HT1080 (cell line): ENCODE results near the gene MMP24OS. TPM values are rescaled to one million over a fixed set of nuclear protein-coding genes. Genes with fewer than 3 reads are reported as not detected.

Experiments
- DNase-seq: peaks from one replicate; pipeline ENCODE4 v3.0.0-alpha.2; 2015; ENCODE audit warnings: low read depth
- total RNA-seq: library from RNA; depleted of rRNA; stranded (reverse); fragments of >200 nt; shearing (Covaris generic); gene quantifications from 2 replicates; pipeline ENCODE4 v1.2.3, GENCODE V29; 2014

Gene MMP24OS
- total RNA-seq, 1 experiment from 2014 or later: 38.1 TPM

DNA sequence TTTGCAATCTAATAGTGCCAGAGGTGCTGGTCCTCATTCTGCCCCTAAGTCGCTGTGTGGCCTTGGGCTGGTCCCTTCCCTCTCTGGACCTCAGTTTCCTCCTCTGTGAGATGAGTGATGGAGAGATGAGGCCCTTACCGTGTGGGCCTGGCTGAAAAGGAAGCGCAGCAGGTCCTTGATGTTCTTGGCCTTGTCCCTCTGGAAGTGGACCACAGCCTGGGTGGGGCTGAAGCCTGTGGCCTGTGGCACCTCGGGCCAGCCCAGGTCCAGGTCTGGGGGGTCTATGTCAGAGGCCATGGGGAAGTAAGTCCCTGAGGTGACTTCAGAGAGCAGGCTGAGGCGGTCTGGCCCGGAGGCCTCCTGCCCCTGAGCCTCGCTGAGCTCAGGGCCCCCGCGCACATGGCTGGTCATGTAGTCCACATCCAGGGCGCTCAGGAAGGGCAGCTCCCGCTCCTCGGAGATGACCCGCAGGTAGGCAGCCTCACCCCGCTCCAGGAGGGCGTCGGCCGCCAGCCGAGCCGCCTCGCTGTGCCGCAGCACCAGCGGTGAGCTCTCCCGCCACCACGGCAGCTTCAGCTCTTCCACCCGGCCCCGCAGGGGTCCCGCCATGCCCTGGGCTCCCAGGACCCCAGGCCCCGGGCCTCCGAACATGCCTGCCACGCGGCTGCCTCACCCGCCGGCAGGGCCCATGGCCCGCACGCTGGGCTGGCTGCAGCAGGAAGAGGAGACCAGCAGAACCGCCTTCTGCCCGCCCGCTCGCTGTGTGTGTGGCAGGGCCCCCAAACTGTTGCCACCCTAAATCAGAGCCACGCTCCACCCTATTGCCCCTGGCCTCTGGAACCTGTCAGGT is 14.0 kb upstream of the MMP24OS start, which contains the start of gene FAM83C:
FAM83C (minus strand) TSS at position 772 of the 850 bp plus-strand sequence; CDS start at position 651, 121 bp downstream.
- DNase-seq: no peak

DNA sequence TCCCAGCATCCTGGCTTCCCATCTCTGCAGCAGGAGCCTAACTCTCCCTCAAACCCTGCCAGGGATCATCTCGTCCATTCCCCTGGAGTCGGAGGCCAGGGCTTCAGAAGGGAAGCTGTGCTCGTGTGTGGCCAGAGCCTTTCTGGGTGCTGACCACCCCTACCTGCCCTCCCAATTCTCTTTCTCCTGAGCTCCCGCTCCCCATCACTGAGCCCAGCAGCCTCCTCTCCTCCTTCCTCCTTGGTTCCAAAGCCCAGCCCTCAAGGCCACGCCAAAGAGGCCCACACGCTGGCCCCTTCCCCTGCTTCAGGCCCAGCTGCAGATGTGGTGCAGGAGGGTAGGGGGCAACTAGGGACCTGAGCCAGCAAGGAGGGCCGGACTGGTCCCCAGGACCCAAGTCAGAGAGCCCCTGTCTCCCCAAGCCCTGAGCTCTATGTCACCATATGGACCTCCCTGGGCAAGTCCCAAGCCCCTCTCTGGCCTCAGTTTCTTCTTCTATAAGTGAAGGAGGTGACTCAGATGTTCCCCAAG is 13.0 kb upstream of the MMP24OS start:
- no peak for DNase-seq

DNA sequence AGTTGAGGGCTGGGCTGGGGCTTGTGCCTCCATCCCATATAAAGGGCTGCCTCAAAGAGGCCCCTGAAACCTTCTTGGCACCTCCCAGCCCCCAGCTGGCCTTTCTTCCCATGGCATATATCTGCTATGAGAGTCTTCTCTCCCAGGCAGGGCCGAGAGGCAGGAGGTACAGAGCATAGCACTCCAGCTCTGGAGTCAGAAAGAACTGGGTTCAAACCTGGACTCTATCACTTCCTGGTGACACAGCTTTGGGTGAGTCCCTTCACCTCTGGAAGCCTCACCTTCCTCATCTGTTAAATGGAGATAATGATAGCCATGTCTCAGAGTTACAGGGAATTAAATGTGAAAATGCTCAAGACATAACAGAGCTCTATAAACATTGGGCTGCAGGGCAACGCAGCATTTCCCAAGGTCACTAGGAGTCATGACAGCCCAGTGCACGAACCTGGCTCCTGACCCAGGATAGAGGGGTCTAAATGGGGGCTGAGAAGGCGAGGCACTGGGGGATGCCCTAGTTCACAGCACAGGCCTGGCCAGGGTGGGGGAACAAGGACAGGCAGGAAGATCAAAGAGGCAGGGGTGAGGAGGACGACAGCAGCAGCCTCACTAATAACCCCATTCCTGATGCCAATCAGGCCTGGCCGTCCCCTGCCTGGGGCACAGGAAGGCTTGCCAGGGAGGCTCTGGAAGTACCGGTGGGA is 12.4 kb upstream of the MMP24OS start:
- DNase-seq: no peak

DNA sequence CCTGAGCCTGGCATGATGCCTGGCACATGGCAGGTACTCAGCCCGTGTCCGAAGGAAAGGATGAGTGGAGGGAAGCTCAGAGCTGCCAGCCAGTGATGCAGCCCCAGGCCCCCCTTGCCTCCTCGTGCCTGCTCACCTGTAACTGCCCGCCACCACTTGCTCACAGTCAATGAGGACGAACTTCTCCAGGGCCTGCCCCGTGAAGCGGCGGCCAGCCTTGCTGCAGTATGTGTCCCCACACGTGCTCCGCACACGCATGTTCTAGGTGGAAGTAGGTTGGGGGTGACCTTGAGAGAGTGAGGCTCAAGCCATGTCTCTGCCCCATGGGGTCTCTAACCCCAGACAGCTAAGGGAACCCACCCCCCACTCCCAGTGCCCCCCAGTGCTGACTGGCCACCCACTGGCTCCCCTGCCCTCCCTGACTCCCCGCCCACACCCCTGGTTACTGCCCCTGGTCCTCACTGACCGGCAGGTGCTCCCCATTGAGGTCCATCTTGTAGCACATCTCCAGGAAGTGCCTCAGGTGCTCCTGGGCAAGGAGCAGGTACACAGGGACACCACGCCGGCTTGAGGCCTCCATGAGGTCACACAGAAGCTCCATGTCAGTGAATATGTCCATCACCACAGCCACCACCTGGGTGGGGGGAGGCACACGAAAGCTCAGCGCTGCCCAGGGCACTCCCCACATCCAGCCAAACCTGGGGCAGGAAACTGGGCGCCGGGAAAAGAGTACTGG is 10.6 kb upstream of the MMP24OS start:
- DNase-seq: no peak

DNA sequence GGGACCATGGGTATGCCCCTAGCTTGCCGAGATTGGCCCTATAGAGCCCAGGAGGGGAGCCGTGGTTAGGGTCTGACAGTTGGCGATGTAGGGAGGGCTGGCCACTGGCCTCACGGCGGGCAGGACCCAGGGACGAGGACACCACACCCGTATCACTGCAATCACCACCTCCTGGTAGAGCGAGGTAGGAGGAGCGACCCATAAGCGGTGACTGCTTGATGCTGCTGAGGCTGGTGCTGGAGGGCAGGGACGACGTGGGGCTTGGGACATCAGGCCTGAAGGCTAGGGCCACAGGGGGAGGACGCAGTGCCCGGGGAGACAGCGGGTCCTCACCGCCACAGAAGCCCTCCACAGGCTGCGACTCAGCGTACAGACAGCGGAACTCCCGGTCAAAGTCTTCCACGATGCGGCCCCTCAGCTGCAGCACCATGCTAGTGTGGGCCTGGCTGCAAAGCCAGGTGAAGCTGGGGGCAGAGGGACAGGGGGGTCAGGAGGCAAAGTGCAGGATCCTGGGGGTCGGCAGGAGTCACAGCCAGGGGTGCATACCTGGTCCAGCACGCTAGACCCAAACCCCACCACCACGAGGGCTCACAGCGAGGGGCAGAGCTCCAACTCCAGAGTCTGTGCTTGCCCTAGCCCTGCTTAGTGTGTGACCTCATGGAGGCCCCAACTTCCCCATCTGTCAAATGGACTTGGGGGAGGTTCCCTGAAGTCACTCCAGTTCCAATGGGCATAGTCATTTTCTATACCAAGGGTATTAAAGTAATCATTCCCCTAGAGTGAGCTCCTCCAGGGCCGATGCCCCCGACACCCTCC is 9.8 kb upstream of the MMP24OS start:
- no peak for DNase-seq

DNA sequence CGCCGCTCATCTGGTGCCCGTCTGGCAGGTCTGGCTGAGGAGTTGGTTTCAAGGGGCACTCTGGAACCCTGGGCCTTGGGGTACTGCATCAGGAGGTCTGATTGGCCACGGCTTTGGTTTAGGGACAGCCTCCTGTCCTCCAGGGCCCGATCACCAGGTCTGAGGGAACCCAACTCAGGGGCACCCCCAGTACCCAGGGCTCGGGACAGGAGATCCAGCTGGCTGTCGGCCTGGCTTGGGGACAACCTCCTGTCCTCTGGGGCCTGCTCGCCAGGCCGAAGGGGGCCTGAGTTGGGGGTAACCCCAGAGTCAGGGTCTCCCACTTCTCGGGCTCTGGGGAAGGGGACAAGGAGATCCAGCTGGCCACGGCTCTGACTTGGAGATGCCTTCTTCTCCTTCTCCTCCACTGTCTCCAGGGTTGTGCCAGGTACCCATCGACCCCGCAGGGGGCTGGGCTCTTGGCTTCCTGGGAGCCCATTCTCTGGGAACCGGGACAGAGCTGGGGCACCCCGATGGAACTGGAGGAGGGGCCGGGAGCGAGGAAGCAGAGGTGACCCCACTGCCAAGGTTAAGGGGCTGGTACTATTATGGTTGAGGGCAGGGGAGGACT is 9.1 kb upstream of the MMP24OS start:
- DNase-seq: no peak

DNA sequence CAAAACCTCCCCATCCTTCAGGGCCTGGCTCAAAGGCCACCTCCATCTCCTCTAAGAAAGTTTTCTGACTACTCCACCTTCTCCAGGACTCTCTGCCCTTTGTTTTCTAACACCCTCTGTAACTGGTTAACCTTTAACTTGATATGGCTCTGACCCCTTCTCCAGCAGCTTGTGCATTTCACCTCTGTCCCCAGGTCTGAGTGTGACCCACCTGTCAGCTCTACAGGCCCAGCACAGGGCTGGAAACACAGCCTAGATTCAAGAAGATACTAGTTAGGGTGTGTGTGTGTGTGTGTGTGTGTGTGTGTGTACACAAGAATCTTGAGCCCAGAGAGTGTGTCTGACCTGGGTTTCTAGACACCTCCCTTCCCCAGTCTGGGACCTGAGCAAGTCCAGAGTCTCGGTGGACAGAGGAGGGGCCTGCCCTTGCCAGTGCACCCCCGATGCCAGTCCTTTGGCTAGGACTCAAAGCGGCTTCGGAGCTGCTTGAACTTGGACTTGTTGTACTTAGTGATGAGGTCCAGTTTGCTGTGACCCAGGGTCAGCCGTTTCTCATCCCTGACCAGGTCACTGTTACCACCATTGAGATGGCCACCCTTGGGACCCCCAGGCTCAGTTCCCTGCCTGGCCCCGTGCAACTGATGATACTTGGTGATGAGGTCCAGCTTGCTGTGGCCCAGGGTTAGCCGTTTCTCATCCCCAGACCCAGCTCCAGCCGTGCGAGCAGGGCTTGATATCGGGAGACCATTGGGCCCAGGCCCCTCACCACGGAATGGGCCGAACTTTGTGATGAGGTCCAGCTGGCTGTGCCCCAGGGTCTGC is 8.4 kb upstream of the MMP24OS start:
- no peak for DNase-seq

DNA sequence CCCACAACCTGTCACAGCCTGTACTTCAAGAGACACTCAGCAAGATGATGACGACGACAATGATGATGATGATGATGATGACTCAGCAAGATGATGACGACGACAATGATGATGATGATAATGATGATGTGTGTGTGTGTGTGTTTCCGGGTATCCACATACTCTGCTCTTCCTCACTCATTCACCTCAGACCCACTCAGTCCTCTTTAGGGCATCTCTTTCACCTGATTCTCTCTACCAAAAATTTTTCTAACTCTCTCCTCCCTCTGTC is 7.8 kb upstream of the MMP24OS start:
- DNase-seq: peak; percentile 50

DNA sequence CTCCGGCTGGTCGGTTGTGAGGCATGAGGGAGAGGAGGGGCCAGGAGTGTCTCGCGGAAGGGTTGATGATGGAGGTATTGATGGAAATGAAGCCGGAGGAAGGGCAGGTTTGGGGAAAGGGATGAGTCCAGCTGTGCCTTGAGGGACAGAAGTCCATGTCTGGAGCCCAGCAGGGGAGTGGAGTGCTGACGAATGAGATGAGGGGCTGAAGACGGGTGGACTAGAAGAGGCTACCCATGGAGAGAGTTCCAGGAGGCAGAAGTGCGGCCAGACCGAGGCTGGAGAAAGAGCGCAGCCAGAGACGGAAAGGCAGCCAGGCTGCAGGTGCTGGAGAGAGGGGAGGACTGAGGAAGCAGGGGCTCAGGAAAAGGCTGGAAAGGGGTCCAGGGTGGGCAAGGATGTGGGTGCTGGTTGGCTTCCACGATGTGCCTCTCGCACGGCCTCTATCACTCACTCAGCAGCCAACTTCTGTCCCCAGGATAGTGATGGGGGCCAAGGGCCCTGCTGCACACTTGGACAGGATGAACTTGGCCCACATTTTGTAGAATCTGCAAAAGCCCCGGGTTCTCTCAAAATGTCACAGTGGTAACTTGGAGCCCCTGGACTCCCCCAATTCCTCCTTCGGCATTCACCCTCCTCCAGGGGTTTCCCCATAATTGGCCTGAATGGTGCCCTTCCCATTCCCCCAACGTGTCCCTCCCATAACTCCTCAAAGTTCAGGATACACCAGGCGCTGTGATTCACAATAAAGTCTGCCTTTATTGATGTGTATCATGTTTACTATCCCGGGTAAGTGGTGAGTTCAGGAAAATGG is 7.3 kb upstream of the MMP24OS start:
- DNase-seq: no peak

DNA sequence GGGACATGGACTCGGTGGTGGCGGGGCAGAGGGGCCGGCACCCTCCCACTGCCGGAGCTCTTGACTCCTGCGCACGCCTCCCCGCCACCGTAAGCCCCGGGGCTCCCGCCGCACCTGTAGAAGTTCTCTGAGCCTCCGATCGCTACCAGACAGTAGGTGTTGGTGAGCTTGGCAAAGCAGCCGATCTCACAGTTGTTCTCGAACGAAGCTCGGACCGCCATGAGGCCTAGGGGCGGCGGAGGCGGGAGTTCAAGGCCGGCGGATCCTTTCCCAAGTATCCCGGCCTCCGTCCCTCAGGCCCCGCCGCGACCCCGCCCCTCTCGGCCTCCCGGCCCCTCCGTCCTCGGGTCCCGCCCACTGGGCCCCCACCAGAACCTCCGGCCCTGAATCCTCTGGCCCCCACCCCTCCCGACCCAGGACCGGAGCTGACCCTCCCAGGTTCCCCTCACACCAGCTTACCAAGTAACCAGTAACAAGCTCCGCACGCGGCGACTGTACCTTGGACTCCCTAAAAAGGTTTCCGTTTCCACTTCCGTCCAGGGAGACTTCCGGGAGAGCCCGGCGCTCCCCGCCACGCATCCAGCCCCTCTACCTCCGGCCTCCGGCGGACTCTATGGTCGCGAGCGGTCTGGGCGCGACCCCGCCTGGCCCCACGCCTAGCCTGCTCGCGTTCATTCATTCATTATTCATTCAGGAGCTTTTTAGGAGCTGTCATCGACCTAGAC is 6.5 kb upstream of the MMP24OS start, which contains the start of gene EIF6:
EIF6 (minus strand) TSS at position 506 of the 725 bp plus-strand sequence; CDS start at position 221, 285 bp downstream.
- DNase-seq: peak; percentile 92

DNA sequence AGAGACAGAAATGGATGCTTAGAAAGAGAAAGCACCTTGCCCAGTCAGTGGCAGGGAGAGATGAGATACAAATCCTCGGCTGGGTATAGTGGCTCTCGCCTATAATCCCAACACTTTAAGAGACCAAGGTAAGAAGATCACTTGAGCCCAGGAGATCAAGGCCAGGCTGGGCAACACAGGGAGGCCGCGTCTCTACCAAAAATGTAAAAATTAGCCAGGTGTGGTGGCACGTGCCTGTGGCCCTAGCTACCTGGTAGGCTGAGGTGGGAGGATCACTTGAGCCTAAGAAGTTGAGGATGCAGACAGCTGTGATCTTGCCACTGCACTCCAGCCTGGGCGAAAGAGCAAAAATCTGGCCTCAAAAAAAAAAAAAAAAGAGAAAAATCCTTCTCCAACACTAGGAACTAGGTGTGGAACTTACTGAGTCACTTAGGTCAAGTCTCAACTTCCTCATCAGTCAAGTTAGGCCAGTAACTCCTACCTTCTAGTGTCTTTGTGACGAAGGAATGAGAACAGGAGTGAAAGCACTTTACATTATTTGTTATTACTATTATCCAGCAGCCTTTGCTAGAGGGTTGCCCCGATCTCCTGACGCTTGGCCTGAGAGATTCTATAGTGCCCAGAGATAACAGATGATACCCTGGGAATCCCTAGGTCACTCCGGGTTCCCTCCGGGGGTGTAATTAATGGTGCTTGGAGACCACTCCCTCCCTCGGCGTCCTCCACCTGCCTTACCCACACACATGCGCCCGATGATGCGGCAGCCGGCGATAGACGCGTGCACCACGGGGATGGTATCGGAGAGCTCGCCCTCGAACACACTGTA is 5.7 kb upstream of the MMP24OS start:
- no peak for DNase-seq

DNA sequence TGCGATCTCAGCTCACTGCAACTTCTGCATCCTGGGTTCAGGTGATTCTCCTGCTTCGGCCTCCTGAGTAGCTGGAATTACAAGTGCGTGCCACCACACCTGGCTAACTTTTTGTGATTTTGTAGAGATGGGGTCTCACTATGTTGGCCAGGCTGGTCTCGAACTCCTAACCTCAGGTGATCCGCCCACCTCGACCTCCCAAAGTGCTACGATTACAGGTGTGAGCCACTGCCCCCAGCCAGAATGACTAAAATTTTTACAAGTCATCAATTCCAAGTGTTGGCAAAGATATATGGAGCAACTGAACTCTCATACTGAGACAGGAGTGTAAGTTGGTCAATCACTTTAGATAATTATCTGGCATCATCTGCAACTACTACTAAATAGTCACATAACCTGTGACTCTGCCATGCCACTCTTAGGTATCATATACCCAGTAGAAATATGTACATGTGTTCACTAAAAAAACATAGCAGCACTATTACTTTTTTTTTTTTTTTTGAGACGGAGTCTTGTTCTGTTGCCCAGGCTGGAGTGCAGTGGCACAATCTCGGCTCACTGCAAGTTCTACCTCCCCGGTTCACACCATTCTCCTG is 3.7 kb upstream of the MMP24OS start:
- DNase-seq: no peak

DNA sequence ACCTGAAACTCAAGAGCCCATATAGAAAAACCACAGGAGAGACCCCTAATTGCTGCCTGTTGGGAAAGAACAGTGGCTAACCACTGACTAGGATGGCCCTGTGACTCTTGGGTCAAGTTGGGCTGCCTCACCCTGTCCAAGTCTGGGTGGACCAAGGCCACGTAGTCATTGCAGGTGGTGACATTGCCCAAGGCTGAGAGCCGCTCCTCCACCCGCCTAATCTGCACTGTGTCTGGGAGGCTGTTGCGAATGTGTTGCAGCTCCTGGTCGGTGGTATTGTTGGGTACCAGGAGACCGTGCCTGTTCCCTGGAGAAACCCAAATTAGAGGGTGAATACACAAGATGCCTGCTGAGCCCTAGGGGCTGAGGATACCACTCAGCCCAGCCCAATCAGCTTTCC is 2.6 kb upstream of the MMP24OS start:
- no peak for DNase-seq

DNA sequence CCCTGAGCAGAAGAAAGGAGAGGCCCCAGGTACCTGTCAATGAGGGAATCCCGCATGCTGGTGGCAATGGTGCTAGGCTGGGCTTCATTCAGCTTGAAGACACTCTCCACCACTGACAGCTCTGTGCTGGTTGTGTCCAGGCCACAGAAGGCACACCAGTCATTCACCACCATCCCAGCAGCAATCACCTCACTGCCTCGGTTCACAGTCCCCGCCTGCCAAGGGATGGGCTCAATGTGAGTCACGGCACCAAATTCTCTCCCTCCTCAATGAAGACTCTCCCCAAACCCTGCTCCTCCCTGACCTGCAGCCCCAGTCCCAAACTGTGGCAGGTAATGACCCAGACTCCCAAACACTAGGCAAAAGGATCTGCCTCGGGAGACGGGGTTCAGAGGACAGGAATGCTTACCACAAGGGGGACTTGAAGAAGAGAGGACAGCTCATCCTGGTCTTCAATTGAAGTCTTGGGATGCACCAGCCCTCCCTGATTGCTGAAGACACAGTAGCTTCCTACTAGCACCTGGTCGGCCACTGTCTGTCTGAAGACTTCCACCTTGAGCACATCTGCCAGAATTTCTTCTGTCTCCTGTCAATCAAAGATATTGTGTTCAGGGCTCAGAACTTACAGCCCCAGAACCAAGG is 1.7 kb upstream of the MMP24OS start:
- DNase-seq: no peak

DNA sequence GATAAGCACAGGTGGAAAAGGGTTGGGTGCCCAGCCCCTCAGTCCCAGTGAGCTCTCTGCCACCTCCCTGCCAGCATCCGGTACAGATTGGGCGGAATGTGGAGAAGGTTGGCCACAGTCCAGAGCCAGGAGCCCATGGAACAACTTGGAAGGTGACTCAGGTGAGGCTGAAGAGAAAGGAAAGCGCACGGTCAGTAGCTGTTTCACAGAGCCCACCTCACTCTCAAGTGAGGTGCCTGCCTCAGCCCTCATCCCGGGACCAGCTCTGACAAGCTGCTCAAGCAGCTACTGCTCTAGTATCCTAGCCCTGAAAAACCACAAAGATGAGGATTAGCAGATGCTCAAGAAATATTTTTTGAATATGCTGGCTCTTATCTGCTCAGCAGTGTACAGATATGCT is 1.1 kb upstream of the MMP24OS start:
- DNase-seq: no peak

DNA sequence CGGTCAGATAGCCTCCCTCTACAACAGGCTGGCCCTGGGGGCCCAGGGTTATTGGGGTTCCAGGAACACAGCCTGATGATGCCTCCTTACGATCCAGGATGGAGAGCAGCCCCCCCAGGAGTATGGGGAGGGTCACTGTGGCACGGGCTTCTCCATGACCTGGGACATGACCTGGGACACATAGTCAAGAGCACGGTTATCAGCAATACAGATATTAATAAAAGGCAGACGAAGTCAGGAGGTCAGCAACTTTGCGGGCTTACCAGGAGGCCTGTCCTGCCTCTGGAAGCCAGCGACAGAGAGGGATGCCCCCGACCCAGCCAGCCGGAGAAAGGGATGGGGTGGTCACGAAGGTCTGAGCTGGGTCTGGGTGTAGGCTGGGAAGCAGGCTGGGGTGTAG is 795 bp downstream of the MMP24OS start:
- DNase-seq: no peak
